ENCODE data around the gene URAD. TPM values are rescaled to one million over a fixed set of nuclear protein-coding genes. Genes with fewer than 3 reads are reported as not detected.
"Not testable (repeated sequence)": the region's sequence is repeated elsewhere in the genome, so short reads cannot be mapped to it uniquely, and the experiment has no call there.

URAD gene
- polyA plus RNA-seq, 3 donors = 0.30 TPM; not detected in 2

DNA sequence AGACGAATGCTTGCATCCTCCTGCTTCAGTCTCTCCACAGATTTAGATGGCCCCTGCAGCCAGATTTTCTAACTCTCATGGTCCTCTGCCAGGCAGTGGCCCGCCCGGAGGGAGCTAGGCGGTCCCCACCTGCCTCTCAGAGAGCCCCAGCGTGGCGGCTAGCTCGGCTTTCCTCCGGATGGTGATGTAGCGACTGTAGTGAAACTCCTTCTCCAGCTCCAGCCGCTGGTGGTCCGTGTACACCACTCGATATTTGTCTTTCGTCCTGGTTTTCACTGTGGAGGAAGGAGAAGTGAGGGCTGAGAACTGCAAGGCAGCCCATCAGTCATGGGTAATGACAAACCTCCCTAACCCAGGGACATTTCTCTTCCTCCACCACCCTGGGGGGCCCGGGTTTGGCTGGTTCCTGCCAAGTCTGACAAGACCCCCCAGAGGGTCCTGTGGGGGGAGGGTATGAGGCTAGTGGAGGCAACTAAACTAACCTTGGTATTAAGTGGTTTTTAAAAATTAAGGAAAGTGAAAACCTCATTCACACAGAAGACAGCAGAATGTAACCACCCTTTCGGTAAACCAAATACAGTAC is 23.7 kb downstream of the URAD start:
- WGBS, 3 donors = 14 to 51% (median 19%) methylated on average over 15 of the region's 15 CpGs
- H3K27ac ChIP-seq (ENCODE audit: low read depth, low read length) = no peak overlapping the region

DNA sequence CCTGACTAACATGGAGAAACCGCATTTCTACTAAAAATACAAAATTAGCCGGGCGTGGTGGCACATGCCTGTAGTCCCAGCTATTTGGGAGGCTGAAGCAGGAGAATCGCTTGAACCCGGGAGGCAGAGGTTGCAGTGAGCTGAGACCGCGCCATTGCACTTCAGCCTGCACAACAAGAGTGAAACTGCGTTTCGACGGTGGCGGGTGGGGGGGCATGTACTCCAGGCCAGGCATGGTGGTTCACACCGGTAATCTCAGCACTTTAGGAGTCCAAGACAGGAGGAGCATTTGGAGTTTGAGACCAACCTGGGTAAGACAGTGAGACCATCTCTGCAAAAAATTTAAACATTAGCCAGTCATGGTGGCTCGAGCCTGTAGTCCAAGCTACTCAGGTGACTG is 24.3 kb downstream of the URAD start:
- not testable (repeated sequence) for H3K27ac ChIP-seq (ENCODE audit: low read depth, low read length)
- WGBS, 3 donors = 64 to 87% (median 65%) methylated on average over 13 of the region's 13 CpGs

DNA sequence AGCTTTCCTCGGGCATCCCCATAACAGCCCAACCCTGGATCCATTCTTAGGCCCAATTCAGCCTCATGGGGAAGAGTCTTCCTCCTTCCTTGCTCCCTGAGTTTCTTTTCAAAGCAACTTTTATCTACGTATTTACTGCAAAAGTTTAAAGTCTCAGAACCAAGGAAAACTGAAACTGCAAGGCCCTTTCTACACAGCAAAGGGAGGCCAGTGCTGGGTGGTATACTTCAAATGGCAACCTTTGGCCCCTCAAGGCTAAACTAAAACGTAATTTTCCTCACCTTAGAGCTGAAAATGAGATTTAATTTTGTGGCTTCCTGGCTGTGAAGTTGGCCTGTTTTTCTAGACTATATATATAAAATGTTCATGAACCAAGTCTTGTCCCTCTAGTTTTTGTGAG is 25.0 kb downstream of the URAD start:
- 69 to 73% (median 69%) methylated on average over 3 of the region's 3 CpGs for WGBS, 3 donors
- no peak overlapping the region for H3K27ac ChIP-seq (ENCODE audit: low read depth, low read length)

DNA sequence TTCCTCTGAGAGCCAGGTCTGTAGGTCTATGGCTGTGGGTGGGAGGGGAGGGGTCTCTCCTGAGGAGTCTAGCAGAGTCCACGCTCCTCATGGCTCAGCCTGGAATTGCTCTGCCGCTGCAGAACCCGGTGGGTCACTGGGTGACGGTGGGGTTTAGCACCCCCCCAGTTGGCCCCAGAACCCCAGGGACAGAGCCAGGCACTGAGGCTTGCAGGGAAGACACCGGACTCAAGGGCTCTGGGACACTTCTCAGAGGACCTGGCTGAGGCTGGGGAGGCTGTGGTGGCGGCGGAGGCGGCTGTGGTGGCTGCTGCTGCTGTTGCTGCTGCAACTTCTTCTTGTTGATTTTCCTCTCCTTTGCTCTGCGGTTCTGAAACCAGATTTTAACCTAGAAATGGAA is 25.5 kb downstream of the URAD start:
- 64 to 91% (median 76%) methylated on average over 9 of the region's 9 CpGs for WGBS, 3 donors
- no peak overlapping the region for H3K27ac ChIP-seq (ENCODE audit: low read depth, low read length)

DNA sequence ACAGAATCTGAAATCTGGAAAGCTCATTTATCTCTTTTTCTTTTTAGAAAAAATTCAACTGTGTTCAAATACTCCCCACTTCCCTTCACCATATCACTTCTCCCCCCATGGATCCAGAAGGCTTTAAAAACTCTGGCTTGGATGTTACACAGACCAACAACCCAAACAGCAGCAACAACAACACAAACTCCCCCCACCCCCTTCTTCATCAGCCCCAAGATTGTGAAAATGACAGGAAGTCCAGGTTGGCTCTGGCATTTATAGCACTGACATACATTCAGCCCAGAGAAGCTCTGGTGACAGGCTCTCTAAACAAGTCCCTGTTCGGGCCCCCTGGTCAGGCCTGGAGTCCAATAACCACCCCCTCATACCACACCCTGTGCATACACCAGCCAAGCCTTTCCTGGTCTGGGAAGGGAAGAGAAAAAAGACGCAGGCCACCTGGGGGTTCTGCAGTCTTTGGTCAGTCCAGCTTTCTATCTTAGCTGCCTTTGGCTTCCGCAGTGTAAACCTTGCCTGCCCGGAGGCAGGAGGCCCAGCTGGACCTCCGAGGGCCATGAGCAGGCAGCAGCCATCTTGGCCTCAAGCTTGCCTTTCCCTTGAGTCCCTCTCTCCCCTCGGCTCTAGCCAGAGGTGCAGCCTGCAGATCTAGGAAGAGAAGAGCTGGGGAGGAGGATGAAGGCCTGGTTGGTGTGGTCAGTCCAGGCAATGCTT is 26.2 kb downstream of the URAD start:
- no peak overlapping the region for H3K27ac ChIP-seq (ENCODE audit: low read depth, low read length)
- WGBS, 3 donors = 47 to 69% (median 56%) methylated on average over 6 of the region's 6 CpGs

DNA sequence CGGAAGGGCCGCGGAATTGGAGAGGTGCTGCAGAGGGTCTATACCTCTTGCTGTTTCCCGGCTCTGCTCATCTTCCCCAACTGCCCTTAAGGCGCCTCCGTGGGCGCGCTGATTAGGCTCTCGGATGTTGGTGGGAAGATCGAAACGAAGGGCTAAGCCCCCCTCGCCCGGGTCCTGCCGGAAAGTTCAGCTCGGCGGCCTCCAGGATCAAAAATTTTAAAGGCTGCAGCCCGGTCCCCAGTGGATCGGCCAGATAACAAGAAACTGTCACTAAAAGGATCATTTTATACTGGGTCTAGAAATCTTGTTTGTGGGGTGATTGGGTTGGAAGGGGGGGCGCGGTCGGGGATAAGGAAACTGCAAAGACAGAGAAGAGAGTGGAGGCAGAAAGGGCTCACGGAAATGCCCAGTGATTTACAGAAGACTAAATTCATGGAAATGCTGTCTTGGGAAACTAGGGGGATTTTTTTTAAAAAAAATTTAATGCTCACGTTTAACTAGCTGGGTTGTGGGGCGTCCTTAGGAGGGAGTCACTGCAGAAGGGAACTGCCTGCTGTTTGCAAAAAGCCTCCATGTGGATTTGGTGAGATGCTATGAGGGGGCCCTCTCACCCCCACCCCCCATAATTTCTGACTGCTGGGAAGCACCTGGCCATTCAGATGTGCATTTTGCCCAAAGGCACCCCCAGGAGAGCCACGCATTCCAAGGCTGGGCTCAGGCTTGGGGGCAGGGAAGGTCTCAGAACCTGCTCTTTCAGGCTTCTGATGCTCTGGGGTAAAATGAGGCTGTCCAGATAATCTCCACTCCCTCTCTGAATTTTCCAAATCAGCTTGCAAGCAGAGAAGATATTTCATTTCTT is 27.0 kb downstream of the URAD start:
- no peak overlapping the region for H3K27ac ChIP-seq (ENCODE audit: low read depth, low read length)
- WGBS, 3 donors = 9 to 22% (median 10%) methylated on average over 25 of the region's 25 CpGs

DNA sequence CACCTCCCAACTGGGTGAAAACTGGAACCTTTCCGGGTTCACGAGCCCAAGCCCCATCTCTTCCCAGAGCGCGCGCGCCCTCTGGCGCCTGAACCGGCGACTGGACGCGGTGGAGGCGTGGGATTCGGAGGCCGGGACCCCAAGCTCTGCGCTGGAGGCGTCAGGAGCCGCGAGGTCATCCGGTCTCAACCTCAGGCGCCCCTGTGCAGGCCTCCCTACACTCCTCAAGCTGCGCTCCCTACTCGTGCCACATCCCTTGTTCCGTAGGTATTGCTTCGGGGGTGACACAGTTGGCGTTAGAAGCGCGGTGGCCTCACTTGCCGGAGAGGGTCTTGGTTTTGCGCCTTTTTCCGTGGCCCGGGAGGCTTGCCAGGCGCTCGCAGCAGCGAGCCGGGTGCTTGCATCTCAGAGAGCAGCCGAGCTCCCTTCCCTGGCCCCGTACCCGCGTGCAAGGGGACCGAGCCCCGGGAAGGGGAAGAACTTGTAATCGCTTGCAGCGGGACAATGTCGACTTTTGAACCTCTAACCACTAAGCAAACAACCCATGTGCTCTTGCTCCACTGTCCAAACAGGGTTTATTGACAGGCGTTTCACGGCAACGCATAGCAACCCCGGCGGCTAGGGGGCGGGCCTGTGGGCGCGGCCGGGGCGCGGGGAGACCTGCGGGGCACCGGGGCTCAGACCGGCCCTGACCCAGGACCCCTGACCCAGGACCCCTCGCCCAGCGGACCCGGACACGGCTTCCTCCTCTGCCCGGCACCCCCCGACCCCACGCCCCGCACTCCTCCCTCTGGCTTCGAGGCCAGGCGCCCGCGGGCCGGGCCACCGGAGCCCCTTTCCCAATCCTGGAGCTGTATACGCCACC is 27.9 kb downstream of the URAD start:
- H3K27ac ChIP-seq (ENCODE audit: low read depth, low read length) = no peak overlapping the region
- WGBS, 3 donors = 1% methylated on average over 64 to 73 of the region's 73 CpGs

DNA sequence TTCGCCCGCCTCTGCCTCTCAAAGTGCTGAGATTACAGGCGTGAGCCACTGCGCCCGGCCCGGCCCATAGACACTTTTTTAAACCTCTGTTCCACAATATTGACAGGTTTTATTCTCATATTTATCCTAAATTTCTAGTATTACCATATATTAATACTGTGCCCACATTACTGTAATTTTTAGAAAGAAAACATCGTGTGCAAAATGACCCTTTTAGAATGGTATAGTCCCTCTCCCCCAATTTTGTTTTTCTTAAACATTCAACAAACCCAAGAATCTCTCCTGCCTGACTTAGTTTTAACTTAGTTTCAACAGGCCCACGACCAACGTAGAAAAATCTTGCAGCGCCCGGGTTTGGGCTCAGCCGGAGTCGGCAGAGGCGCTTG is 28.5 kb downstream of the URAD start:
- no peak overlapping the region for H3K27ac ChIP-seq (ENCODE audit: low read depth, low read length)
- WGBS, 3 donors = 17 to 26% (median 17%) methylated on average over 14 of the region's 14 CpGs

DNA sequence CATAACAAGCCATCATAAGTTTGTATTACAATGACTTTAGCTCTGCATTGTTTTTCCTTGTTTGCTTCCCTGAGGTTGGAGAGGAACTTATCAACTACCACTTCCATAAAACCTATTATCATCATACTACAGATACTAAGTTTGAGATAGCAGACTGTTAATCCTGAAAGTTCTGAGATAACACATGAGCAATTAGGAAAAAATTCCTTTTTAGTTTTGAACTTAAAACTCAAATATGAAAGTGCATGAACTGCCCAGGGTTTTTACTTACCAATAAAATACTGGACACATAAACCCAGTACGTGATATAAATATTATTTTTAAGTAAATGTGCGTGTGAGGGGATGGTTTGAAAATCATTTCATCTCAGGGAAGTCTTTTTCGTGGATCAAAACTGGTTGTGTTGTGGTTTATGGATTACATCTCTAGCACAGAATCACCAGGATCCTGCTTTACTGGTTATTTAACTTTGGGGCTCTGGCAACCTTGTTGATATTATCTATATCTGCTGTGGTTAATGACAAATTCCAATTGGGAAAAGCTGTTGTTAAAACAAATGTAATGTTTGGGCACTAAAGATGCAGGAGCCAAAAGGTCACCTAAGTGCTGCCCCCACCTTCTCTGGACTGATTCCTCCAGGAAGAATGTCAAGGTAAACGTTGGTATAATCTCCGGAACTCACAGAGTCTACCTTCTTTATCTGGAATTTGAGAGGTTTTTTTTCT is 31.8 kb downstream of the URAD start:
- 19 to 34% (median 31%) methylated on average over 5 of the region's 5 CpGs for WGBS, 3 donors
- H3K27ac ChIP-seq (ENCODE audit: low read depth, low read length) = no peak overlapping the region

DNA sequence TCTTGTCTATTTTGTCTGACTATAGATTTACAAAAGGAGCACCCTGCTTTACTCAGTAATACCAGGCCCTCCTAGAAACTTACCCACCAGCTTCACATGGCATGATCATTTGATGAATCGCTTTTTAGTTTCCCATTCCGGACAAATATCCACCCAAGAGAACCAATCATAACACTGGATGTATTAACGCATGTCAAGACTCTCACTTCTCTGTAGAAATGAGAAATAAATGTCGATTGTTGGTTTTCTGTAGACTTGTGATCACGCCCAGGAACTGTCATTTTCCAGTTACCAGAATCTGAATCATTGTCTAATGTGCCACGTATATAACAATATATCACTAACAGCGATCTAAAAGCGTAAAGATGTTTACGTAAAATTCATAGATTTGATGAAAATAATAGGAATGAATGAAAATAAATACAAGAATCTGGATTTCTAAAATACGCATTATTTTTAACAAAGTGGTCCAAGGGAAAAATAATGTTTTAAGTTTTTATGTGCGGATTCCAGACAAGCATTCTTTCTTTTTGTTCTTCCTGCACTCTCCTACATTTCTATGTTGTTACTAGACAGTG is 33.4 kb downstream of the URAD start:
- no peak overlapping the region for H3K27ac ChIP-seq (ENCODE audit: low read depth, low read length)
- 38 to 71% (median 55%) methylated on average over 11 of the region's 11 CpGs for WGBS, 3 donors

DNA sequence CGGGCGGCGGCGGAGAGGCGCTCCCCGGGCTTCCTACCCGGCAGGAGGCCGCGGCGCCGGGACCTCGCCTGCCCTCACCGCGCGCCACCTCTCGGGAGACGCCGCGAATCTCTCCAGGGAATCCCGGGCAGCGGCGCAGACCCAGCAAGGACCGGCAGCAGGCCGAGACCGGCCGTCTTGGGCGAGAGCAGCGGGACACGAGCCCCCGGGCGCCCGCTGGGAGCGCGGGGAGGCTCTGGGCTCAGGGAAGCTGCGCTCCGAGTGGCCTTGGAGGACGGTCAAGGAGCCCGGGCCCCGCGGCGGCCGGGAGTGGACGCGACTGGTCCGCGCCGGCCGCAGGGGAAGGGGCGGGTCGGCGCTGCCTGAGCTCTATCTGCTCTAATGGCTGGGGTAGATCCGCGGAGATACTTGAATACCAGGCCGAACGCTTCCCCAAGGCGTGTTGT is 34.1 kb downstream of the URAD start:
- WGBS, 3 donors = 3 to 17% (median 4%) methylated on average over 51 to 56 of the region's 56 CpGs

DNA sequence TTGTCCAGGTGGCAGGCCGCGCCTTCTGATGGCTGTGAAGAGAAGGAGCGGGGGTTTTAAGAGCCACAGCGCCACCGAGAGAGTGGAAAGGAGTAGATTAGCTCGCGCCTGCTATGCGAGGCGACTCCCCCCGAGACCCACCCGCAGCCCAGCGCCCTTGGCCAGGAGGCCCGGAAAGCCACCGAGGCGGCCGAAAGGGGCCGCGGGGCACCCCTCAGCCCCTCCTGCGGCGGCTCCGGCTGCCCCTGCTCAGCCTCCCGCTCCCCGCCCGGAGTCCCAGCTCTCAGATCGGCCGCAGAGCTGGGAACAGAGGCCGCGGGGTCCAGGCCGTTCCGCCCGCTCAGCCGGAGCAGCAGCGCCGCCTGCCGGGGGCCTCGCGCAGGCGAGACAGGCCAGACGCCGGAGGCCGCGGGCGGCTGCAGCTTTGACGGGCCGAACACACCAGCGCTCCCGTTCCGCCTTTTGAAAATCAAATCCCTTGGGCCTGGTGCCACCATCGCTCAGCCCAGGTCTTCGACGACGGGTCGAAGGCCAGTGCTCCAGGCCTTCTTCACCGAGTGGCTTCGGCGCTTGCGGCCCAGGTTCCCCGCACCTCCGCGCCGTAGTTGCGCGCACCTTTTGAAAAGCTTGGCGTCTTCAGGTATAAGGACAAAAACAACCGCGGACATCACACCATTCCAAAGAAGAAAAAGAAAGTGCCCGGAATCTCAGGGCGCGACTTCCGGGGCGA is 34.7 kb downstream of the URAD start:
- WGBS, 3 donors = 1 to 4% (median 2%) methylated on average over 69 to 71 of the region's 71 CpGs
- no peak overlapping the region for H3K27ac ChIP-seq (ENCODE audit: low read depth, low read length)

More for the DNA sequence above, 34.1 kb downstream of the URAD start:
- no peak overlapping the region for H3K27ac ChIP-seq (ENCODE audit: low read depth, low read length)

DNA sequence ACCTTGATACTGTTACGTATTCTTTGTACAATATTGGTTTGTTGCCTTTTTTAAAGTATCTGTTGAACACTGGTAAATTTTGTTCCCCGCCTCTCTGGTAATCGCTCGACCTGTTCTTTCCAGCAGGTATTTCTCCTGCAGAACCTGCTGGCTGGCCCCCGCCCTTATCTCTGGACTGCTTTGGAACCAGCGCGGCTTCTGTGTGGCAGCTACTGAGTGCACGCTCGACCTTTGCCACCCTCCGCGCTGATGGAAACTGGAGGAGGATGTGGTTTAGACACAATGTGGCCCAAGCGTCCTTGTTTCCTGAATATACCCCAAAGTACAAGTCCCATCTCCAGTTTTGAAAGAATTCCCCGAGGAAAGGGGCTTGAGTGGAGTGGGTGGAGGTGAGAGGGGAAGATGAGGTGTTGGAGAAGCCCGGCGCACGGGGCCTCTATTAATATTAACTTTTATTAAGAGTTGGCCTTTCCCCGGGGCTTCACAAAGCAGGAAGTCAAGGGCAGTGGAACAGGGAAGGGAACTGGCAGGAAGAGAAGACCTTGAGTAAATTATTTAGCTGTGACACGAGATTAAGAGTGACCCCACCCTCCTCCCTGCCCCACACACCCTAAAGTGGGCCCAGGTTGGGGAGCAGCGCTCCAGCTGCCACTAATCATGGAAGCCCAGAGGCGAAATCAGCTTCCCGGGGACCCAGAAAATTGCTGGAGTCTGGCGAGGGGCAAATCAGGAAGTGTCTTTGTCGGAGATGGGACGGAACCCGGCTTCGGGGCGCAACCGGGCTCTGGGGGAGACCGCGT is 35.4 kb downstream of the URAD start:
- no peak overlapping the region for H3K27ac ChIP-seq (ENCODE audit: low read depth, low read length)
- WGBS, 3 donors = 3 to 18% (median 10%) methylated on average over 30 of the region's 30 CpGs

DNA sequence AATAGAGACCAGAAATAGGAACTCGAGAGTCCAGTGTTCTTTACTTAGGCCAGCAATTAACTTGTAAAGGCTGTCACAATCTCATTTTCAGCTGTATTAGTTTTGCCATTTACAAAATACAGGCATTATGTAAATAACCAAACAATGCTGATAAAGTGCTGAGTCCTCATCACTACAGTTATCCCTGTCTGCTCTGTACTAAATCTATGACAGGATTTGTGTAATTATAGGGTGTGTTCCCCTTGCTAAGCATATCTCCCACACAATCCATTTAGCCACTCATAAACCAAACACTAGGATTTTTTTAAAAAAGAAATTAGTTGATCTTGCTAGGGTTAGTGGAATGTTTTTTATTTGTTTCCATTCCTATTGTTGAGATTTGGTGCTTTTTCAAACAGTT is 45.5 kb downstream of the URAD start:
- 72 to 95% (median 83%) methylated on average over 1 of the region's 1 CpG for WGBS, 3 donors
- no peak overlapping the region for H3K27ac ChIP-seq (ENCODE audit: low read depth, low read length)

DNA sequence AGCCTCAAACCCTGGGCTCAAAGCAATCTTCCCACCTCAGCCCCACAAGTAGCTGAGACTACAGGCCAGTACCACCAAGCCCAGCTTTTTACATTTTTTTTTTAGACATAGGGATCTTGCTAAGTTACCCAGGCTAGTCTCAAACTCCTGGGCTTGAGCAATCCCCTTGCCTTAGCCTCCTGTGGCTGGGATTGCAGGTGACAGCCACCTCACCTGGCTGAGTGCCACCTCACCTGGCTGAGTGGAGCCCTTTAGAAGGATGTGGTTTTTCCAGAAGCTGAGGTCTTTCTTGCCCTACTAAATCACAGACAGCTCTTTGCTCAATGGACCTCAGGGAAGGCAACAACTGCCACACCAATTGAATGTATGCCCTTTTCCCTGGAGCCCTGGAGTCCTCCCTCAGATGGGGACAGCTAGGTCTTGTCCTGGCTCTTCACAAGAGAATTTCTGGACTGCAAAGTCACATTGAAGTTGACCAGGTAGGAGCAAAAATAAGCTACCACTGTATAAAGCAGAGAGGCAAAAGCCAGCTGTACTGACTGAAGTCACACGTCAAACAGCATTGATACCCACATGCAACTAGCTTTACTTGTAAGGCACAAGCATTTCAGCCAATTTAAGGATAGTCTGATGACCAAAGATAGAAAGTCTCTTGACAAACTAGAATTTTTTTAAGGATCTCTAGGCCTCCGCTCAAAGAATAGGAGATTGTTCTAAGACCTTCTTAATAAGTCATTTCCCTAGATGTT is 54.7 kb downstream of the URAD start:
- 74 to 93% (median 79%) methylated on average over 2 of the region's 2 CpGs for WGBS, 3 donors
- no peak overlapping the region for H3K27ac ChIP-seq (ENCODE audit: low read depth, low read length)

DNA sequence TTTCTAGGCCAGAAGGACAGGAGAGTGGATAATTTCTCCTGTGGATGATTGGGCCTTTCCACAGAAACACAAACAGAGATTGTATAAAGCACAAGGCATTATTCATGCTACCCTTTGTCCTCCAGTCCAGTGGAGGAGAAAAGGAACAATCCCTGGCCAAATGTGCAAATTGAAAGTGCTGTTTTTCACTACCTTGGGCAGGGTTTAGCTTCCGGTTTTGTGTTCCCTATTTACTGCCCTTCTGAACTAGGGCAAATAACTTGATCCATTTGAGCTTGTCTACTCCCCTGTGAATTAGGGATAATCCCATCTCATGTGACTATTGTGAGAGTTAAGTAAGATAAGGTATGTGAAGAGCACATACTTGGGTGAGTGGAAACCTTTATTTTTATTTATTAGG is 55.4 kb downstream of the URAD start:
- WGBS, 3 donors = 59 to 82% (median 65%) methylated on average over 1 of the region's 1 CpG

More for the DNA sequence above, 55.4 kb downstream of the URAD start:
- H3K27ac ChIP-seq (ENCODE audit: low read depth, low read length) = no peak overlapping the region

All from adipose tissue (tissue), 3 donors.